AG10803 (cell line): Measurements from ENCODE around the gene SH3TC1.
A peak's percentile ranks its signal among the peaks of the same experiment; 100 is the strongest.

Experiments
- DNase-seq: peaks from one replicate; pipeline ENCODE4 v3.0.0; 2010; ENCODE audit warnings: low read depth
- H3K4me3 ChIP-seq: 2 replicates; pipeline ENCODE4 v1.5.1; 2011; ENCODE audit warnings: mild to moderate bottlenecking, low read length, control low read depth
- TF ChIP-seq, protein P1 (sequence below): conservative IDR thresholded peaks from 2 replicates; pipeline ENCODE4 v1.5.1; 2011; ENCODE audit warnings: mild to moderate bottlenecking, low read length, control low read depth, inconsistent platforms

Gene SH3TC1

DNA sequence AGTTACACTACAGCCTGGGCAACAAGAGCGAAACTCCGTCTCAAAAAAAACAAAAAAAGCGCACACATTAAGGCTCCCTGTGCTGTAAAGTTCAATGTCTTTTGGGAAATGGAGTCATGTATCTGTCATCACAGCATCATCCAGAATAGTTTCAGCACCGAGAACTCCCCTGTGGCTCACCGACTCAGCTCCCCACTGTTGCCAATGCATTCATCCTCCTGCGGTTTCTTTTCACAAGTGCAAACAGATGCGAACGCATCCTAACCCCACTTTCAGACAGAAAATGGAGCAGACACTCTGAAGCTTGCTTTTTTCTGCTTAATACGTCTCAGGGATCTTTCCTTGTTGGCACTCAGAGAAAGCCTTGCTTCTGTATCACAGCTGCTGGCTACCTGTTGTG, 13.8 kb upstream of the SH3TC1 start:
- TF ChIP-seq, protein P1, sequence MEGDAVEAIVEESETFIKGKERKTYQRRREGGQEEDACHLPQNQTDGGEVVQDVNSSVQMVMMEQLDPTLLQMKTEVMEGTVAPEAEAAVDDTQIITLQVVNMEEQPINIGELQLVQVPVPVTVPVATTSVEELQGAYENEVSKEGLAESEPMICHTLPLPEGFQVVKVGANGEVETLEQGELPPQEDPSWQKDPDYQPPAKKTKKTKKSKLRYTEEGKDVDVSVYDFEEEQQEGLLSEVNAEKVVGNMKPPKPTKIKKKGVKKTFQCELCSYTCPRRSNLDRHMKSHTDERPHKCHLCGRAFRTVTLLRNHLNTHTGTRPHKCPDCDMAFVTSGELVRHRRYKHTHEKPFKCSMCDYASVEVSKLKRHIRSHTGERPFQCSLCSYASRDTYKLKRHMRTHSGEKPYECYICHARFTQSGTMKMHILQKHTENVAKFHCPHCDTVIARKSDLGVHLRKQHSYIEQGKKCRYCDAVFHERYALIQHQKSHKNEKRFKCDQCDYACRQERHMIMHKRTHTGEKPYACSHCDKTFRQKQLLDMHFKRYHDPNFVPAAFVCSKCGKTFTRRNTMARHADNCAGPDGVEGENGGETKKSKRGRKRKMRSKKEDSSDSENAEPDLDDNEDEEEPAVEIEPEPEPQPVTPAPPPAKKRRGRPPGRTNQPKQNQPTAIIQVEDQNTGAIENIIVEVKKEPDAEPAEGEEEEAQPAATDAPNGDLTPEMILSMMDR: no peak
- H3K4me3 ChIP-seq: no peak overlapping the region
- DNase-seq: peak; percentile 94

DNA sequence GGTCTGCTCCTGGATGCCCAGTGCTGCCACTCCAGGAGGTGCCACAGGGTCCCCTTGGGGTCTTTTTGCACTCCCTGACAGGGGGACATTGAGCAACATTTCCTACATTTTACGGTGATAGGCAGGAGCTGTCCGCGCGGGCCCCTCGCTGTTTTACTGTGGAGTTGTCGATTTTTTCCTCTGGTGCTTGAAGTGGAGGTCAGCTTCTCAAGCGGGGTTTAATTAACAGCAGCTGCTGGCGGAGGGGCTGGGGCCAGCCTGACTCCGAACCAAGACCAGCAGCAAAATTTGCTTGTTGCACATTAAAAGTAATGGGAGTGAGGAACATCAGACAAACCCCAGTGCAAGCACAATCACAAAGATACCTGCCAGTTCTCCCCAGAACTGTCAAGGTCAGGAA, 13.2 kb upstream of the SH3TC1 start:
- TF ChIP-seq, protein P1: no peak
- H3K4me3 ChIP-seq: no peak overlapping the region
- DNase-seq: peak; percentile 28

DNA sequence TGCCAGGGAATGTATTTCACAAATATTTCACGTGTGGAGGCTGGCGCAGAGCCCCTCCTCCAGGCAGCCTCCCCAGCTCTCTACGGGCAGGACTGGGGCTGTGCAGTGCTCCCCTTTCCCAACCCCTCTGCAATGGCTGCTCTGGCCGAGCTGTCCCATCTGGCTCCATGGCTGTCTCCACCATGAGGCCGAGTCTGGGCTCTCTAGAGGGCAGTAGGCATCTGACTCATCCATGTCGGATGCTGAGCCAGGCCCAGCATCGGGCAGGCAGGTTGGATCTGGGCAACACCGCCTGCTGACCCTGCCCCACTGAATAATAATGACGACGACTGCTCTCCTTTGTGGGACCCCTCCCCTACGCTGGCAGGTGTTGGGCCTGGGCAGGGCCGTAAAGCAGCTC, 11.0 kb upstream of the SH3TC1 start:
- DNase-seq: no peak
- H3K4me3 ChIP-seq: no peak overlapping the region
- TF ChIP-seq, protein P1: peak; percentile 13; the same call in 1 of the 2 replicates

DNA sequence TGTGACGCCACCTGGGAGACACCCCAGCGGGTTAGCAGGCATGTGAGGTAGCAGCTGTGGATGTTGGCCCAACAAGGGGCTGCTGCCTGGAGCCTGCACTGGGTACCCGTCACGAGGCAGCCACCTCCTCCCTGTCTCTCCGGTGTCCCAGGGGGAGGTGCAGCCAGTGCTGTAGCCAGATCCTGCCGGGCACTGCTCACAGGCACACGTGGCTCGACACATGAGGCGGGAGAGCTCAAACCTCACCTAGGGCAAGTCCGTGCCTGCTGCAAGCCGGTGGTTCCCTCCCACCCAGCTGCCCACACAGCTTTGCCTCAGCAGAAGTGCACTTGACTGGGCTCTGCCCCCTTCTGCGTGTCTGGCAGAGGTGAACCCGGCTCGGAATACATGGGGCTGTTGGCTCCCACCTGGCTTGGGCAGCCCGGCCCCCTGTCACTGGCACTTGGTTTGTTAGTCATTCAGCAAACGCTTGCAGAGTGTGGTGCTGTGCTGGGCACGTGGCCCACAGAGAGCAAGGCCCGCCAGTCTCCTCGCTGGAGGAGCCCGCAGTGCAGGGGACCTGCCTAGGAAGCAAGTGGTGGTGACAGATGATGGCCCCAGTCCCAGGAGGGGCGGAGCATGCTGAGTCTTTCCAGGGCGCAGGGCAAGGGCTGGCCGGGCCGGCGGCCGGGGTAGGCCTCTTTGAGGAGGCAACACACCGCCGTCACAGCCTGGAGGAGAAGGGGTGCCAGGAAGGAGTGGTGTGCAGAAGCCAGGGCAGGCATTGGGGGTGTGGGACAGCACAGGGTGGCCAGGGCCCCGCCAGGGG, 10.1 kb upstream of the SH3TC1 start:
- DNase-seq: no peak
- TF ChIP-seq, protein P1: no peak
- H3K4me3 ChIP-seq: no peak overlapping the region

DNA sequence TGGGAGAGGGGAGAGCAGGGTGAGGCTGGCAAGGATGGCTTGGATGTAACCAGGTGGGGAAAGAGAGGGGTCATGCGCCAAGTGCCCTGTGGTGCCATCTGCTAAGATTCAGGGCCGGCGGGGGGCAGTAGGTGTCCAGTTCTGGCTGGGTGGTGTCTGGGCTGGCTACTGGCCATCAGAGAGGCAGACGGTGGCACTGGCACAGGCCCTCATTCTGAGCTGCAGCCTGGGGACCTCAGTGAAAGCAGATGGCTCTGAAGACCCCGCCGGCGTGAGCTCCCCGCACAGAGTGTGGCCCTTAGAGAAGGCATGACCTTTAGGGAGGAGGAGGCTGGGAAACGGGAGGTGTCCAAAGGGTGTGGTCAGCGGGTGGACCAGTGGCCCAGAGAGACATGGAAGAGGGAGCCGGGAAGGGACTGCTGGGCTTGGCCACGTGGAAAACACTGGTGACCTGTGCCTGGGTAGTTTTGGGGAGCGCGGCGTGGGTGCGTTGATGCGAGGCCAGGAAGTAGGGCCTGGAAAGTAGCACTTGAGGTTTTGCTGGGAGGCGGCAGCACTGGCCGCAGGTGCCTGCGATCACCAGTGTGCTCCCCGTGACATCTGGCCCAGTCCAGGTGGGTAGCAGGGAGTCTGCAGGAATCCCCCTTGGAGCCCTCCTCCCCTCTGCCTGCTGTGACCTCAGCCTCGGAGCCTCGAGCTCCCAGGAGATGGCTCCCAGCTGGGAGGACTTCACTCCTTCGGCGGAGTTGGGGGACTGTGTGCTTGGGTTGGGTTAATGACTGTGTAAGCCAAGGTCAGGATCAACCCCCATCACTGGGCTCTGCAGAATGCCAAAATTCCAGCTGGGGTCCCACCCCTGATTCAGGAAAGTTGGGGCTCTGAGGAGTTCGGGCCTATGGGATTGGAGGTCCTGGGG, 9.3 kb upstream of the SH3TC1 start:
- no peak overlapping the region for H3K4me3 ChIP-seq
- TF ChIP-seq, protein P1: no peak
- DNase-seq: no peak

DNA sequence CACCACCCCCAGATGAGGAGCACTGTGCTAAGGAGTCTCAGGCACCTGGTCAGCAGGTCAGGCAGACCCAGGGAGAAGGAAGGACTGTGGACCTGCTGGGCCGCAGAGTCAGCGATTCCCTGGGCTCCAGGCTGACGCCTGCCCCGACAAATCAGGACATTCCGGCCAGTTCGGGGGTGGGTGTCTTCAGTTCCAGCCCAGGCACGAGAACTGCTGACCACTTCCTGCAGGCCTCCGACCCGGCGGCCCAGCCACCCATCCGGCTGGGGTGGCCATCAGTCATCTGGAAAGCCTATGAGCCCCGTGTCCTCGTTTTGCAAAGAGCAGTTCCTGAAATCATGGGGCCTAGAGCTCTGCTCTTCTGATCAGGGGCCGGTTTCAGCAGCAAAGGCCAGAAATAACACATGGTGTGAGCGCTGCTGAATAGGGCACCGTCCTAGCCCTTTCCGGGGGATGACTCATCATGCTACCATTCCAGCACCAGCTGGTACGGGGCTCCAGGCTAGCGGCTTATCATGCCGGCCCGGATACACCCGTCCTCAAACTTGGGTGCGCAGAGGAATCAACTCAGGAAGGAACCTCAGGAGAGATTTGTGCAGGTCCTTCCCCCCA, 7.8 kb upstream of the SH3TC1 start:
- peak; percentile 9 for DNase-seq
- H3K4me3 ChIP-seq: no peak overlapping the region
- TF ChIP-seq, protein P1: no peak
